Measurements from ENCODE around the gene NRSN1. TPM values are rescaled to one million over a fixed set of nuclear protein-coding genes. Genes with fewer than 3 reads are reported as not detected.

NRSN1 gene
- polyA plus RNA-seq, 1 experiment, result not detected

DNA sequence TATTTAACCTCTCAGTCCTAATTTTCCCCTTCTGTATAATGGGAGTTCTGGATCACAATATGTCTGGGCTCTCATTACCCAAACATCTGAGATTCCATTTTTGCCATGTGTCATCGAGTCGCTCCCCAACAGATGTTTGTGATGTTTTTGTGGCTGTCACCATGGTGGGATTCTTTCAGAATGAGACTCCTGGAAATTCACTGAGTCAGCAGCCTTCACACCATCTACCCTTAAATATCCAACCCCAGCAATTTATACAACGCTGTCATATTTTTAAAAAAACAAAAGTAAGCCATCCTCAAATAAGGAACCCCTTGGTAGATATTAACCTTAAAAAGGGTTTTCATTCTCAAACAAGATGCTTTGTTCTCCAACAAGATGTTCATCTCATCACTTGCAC is 20.9 kb downstream of the NRSN1 start:
- DNase-seq (ENCODE audit: low read depth, low spot score), result no peak
- no peak overlapping the region for H3K27ac ChIP-seq (ENCODE audit: low read depth, low read length)
- POLR2A ChIA-PET, result no interaction called here
- H3K9me3 ChIP-seq (ENCODE audit: control insufficient read depth, insufficient read depth, low read length), result peaks cover 13% of the 10 kb centered on the region
- H3K27me3 ChIP-seq (ENCODE audit: control insufficient read depth, insufficient read depth, low read length), result no peaks in the 10 kb centered on the region
- TF ChIP-seq, protein P1, sequence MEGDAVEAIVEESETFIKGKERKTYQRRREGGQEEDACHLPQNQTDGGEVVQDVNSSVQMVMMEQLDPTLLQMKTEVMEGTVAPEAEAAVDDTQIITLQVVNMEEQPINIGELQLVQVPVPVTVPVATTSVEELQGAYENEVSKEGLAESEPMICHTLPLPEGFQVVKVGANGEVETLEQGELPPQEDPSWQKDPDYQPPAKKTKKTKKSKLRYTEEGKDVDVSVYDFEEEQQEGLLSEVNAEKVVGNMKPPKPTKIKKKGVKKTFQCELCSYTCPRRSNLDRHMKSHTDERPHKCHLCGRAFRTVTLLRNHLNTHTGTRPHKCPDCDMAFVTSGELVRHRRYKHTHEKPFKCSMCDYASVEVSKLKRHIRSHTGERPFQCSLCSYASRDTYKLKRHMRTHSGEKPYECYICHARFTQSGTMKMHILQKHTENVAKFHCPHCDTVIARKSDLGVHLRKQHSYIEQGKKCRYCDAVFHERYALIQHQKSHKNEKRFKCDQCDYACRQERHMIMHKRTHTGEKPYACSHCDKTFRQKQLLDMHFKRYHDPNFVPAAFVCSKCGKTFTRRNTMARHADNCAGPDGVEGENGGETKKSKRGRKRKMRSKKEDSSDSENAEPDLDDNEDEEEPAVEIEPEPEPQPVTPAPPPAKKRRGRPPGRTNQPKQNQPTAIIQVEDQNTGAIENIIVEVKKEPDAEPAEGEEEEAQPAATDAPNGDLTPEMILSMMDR (IDR thresholded peaks at IDR 0.05; ENCODE audit: low read depth, low read length), result no peak
- CTCF ChIA-PET, result no interaction called here
- no peak overlapping the region for H3K4me3 ChIP-seq (ENCODE audit: low read depth, low read length)

- no peak for DNase-seq (ENCODE audit: low read depth, low spot score)
- Histone ChIP-seq H3K27me3 (ENCODE audit: control insufficient read depth, insufficient read depth, low read length) (no peaks in the 10 kb centered on the region), H3K4me3 (ENCODE audit: low read depth, low read length) (no peak overlapping the region), H3K9me3 (ENCODE audit: control insufficient read depth, insufficient read depth, low read length) (peaks cover 15% of the 10 kb centered on the region), H3K27ac (ENCODE audit: low read depth, low read length) (no peak overlapping the region)
- ChIA-PET CTCF (interaction anchor here (1.1 kb wide), 1 partner anchor 21 kb away, joined by 5 read pairs; no protein-coding TSS in a partner anchor), POLR2A (no interaction called here)
- TF ChIP-seq, protein P1 (IDR thresholded peaks at IDR 0.05; ENCODE audit: low read depth, low read length), result no peak
Observed at GRCh38 chr6:24147511-24148153, 21.6 kb downstream of the NRSN1 start.

DNA sequence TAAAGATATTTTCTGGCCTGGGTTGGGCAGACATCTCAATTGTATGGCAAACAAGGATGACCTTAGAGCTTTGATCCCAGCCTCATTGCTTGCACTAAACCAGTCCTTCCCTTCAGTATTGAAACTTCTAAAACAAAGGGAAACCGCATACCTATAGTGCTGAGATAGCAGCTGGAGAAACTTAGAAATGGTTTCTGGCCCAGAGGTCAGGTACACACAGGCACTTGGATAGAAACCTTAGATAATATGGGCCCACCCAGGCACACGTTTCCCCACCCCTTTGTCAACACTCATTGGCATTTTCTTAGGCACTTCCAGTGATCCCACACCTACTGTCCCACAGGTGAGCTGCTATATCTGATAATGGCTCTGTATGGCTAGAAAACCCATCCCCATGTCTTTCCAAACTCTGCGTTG is 22.1 kb downstream of the NRSN1 start:
- TF ChIP-seq, protein P1 (IDR thresholded peaks at IDR 0.05; ENCODE audit: low read depth, low read length), result no peak
- Histone ChIP-seq H3K27ac (ENCODE audit: low read depth, low read length) (no peak overlapping the region), H3K9me3 (ENCODE audit: control insufficient read depth, insufficient read depth, low read length) (peaks cover 13% of the 10 kb centered on the region), H3K27me3 (ENCODE audit: control insufficient read depth, insufficient read depth, low read length) (no peaks in the 10 kb centered on the region), H3K4me3 (ENCODE audit: low read depth, low read length) (no peak overlapping the region)
- ChIA-PET POLR2A (no interaction called here), CTCF (interaction anchor here (1.1 kb wide), 1 partner anchor 21 kb away, joined by 5 read pairs; no protein-coding TSS in a partner anchor)
- no peak for DNase-seq (ENCODE audit: low read depth, low spot score)

DNA sequence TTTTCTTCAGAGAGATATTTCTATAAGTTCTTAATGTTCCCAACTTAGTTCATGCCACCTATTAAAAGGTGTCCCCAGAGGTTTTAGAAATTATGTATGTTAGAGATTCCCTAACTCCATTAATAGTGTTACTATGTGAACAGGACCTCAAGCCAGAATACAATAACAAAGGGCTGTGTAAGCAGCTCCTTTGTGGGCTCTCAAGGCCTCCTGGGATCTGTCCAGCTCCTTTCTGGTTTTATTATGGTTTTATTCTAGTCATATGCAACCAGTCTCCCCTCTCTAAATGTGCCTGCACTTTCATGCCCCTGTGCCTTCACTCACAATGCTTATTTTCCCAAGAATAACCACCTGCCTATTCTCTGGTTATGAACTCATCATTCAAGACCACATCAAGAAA is 22.7 kb downstream of the NRSN1 start:
- POLR2A ChIA-PET, result no interaction called here
- no peak for DNase-seq (ENCODE audit: low read depth, low spot score)
- Histone ChIP-seq H3K9me3 (ENCODE audit: control insufficient read depth, insufficient read depth, low read length) (peaks cover 17% of the 10 kb centered on the region), H3K27ac (ENCODE audit: low read depth, low read length) (no peak overlapping the region), H3K4me3 (ENCODE audit: low read depth, low read length) (no peak overlapping the region), H3K27me3 (ENCODE audit: control insufficient read depth, insufficient read depth, low read length) (no peaks in the 10 kb centered on the region)
- CTCF ChIA-PET, result no interaction called here
- TF ChIP-seq, protein P1 (IDR thresholded peaks at IDR 0.05; ENCODE audit: low read depth, low read length), result no peak

DNA sequence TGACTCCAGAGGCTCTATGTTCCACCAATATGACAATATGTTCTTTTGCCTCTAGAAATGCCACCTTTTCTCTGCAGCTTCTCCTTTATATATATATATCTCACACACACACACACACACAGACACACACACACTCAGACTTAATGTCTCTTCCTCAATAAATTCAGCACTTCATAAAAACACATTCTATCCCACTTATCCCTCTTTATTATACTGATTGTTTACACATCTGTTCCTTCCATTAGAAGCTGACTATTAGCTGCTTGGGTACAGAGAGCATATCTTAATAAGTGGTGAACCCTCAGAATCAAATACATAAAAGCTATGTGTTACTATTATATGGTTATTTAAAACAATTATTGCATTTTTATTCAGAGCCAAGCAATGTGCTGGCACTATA is 23.3 kb downstream of the NRSN1 start:
- ChIA-PET CTCF (no interaction called here), POLR2A (no interaction called here)
- TF ChIP-seq, protein P1 (IDR thresholded peaks at IDR 0.05; ENCODE audit: low read depth, low read length), result no peak
- H3K9me3 ChIP-seq (ENCODE audit: control insufficient read depth, insufficient read depth, low read length), result peaks cover 17% of the 10 kb centered on the region
- H3K27me3 ChIP-seq (ENCODE audit: control insufficient read depth, insufficient read depth, low read length), result no peaks in the 10 kb centered on the region
- DNase-seq (ENCODE audit: low read depth, low spot score), result no peak
- no peak overlapping the region for H3K4me3 ChIP-seq (ENCODE audit: low read depth, low read length)
- H3K27ac ChIP-seq (ENCODE audit: low read depth, low read length), result no peak overlapping the region

Measured in AG04450 (cell line).